Tongue (tissue), 3 donors: ENCODE results near the gene EPN2. TPM values are rescaled to one million over a fixed set of nuclear protein-coding genes. Genes with fewer than 3 reads are reported as not detected.

Experiments
- DNase-seq: peaks from one replicate; pipeline ENCODE4 v3.0.0-alpha.2; 2015
- small RNA-seq: library from RNA; depleted of rRNA; stranded (forward); fragments of <200 nt; gene quantifications from one replicate; pipeline ENCODE3, GENCODE V24; 2014; ENCODE audit warnings: low replicate concordance
- total RNA-seq: library from RNA; depleted of rRNA; stranded (reverse); fragments of >200 nt; gene quantifications from one replicate; pipeline ENCODE4 v1.2.3, GENCODE V29; 2014

EPN2 gene
- total RNA-seq, 1 donor from 2014 or later: 48.8 TPM

DNA sequence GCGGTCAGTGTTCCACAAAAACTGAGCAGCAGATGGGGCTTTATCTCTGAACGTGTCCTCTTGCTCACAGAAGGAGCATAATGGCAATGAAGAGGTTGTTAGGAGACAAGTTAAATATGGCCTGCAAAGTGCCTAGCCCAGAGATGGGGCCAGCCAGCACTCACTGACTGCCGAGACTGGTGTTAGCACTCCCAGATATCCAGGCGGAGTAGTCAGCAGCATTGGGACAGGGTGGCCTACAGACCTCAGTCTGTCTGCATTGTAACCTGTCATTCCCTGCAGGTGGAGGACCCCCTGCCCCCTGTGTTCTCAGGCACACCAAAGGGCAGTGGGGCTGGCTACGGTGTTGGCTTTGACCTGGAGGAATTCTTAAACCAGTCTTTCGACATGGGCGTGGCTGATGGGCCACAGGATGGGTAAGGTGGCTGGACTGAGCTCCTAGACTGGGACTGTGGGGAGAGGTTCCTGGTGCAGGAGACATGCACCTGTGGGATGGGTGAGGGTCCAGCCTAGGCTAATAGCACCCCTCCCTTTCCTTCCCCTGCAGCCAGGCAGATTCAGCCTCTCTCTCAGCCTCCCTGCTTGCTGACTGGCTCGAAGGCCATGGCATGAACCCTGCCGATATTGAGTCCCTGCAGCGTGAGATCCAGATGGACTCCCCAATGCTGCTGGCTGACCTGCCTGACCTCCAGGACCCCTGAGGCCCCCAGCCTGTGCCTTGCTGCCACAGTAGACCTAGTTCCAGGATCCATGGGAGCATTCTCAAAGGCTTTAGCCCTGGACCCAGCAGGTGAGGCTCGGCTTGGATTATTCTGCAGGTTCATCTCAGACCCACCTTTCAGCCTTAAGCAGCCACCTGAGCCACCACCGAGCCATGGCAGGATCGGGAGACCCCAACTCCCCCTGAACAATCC is 145.6 kb downstream of the EPN2 start:
- no peak for DNase-seq

- peak; percentile 76 for DNase-seq
Measured at GRCh38 chr17:19383681-19384470, 146.7 kb downstream of the EPN2 start.

DNA sequence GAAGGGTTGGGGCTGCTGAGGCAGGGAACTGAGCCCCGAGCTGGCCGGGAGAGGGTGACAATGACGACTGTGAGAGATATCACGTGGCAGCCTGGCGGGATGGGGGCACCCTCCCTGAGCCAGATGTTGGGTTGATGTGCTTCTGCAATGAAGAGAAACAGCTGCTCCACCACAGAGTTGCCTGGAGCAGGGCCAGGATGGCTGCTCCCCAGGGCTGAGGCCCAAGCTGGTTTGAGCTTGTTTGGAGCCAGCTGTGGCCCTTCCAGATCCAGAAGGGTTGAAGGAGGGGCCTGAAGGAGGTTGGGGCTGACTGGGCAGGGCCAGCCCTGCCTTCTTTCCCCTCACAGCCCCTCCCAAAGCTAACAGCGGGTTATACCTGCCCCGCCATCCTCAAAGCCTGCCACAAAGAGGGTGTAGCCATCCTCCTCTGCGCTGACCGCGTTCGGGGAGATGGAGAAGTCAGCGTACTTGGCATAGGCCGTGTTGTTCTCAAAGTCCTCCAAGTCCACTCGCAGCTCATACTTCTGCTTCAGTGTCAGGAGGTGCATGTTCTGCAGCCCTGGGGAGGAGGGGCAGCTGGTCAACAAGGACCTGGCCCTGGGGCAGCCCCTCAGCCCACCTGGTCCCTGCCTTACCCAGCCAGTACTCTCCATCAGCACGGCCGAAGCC is 147.7 kb downstream of the EPN2 start:
- DNase-seq: peak; percentile 97

DNA sequence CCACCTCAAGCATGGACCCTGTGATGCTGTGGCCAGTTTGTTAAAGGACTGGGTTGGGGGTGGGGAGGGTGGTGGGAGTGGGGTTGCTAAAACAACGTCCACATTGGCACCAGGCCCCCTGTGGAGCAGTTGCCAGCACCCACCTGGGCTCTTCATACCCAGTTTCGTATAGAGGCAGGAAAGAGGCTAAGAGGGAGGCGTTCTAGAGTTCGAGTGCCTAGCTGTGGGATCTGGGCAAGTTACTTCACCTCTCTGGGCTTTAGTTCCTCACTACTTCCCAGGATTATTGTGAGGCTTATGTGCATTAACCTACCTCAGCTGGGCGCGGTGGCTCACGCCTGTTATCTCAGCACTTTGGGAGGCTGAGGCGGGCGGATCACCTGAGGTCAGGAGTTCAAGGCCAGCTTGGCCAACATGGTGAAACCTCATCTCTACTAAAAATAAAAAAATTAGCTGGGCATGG is 148.4 kb downstream of the EPN2 start:
- no peak for DNase-seq

Small RNAs within 50 kb of the gene (small RNA-seq; reads per million reads assigned to genes)
- gene MIR1180: 4.9 reads per million, percentile 92 among the genes with 10 or more reads in this experiment

Other genes starting within 250 kb of the EPN2 start
- 10.2 TPM for gene FAM83G, start 232.6 kb upstream of the EPN2 start, total RNA-seq
- gene GRAP, start 190.4 kb upstream of the EPN2 start, total RNA-seq: 8.1 TPM
- 3.9 TPM for gene GRAPL, start 109.8 kb upstream of the EPN2 start, total RNA-seq
- gene B9D1, start 125.4 kb downstream of the EPN2 start, total RNA-seq: 5.1 TPM
- 29.3 TPM for gene MAPK7, start 141.1 kb downstream of the EPN2 start, total RNA-seq
- 77.4 TPM for gene MFAP4, start 149.8 kb downstream of the EPN2 start, total RNA-seq
- 3.2 TPM for gene RNF112, start 173.9 kb downstream of the EPN2 start, total RNA-seq